GM21786 (cell line): ENCODE results near the gene PTPRT.

Source experiments
- ATAC-seq: cut with Tn5 transposase; IDR thresholded peaks from one replicate; pipeline ENCODE4 v1.9.1; 2021; ENCODE audit not compliant: unreplicated experiment

Gene PTPRT

DNA sequence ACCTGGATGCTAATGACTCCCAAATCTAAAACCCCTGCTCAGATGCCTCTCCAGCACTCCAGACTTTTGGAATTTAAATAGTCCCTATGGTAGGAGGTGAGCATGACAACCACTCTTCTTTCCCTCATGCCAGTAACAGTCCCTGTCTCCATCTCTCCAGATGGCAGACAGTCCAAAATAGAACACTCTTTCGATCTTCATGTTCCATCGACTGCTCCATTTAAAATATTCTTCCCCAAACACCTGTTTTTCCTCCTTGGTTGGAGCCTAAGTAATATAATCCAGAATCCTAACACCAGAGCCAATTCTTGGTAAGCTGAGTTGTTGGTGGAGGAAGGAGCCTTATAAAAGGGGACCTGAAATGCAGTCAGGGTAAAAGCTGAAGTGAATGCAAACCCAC, 848.1 kb downstream of the PTPRT start:
- ATAC-seq, result no peak

GRCh38 chr20:42340368-42340767, 849.3 kb downstream of the PTPRT start:
- ATAC-seq, result no peak

- ATAC-seq, result no peak
Observed at GRCh38 chr20:42338294-42339201, 851.2 kb downstream of the PTPRT start.

DNA sequence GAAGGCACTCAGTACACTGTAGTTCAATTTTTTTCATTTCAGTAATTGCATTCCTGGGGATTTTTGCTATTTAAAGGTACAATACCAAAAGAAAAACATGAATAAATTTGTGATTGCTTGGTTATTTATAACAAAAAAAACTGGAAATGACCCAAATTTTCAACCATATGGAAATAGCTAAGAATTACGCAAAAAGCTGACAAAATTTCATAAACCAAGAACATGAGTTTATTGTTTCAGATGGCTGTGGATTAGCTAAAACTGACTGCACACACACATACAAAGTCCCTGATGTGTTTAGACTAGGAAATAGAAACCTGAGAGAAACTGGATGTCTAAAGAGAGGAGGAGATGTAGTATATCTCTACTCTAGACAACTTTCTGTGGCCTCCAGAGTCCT, 853.1 kb downstream of the PTPRT start:
- no peak for ATAC-seq

- ATAC-seq, result no peak
Observed at GRCh38 chr20:42319252-42320013, 870.3 kb downstream of the PTPRT start.

GRCh38 chr20:42313704-42314103, 876.0 kb downstream of the PTPRT start:
- ATAC-seq, result no peak

DNA sequence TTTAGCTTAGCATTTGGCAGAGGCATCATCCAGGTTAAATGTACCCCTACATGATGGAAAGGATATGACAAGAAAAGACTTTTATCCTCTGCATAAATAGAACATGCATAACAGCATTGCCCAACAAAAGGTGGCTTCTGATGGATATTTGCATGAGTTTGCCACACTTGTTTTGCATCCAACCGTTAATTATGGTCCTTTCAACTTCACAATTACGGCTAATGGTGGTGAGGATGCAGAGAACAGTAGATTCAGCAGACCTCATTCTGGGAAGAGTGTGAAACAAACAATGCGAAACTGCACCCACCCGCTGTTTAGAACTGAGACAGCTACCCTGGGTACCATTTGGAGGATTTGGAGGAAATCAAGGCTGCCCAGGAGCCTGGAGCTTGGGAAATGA, 880.7 kb downstream of the PTPRT start:
- ATAC-seq, result no peak

DNA sequence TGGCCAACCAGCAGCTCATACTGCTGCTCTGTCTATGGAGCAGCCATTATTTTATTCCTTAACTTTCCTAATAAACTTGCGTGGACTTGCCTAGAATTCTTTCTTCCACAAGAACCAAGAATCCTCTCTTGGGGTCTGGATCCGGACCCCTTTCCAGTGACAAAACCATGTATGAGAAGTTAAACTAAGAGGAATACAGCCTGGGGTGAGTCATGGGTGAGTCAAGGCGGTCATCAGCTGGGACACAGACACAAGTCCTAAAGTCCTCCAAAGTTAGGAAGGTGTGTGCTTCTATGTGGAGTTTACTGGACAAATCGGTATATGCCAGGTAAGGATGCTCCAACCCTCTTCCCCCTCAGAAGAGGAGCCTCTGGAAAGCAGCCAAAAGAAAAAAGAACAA, 881.5 kb downstream of the PTPRT start:
- no peak for ATAC-seq

GRCh38 chr20:42295592-42295991, 894.1 kb downstream of the PTPRT start:
- ATAC-seq, result no peak

DNA sequence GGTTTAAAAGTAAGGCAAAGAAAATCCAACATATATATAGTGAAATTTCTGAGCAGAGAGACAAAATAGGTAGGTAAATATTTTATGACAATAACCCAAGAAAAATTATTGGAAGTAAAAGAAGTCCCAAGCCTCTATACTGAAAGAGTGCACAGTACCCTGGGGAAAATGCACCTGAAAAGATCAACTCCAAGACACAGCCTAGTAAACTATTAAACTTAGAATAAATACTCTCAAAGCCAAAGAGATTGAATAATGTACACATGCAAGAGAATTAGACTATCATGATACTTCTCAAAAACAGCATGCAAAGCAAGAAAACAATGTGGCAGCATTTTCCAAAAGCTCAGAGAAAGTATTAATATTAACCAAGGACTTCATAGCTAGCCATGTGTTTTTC, 894.7 kb downstream of the PTPRT start:
- ATAC-seq, result no peak

DNA sequence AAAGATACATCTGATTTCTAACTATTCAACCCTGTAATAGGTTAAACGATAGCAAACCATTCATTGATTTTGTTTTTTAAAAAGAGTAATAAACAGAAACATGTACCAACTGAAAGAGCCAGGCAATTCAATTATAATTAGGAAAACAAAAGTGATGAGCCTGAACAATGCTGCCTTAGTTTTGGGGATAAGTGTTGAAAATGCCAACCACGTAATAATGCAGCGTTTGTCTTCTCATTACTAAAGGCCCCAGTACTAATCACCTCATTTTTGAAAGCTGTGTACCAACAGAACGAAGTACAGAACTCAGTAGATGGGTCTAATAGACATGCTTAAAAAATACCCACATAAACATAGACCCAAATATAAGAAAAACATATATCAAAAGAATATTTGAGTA, 907.9 kb downstream of the PTPRT start:
- no peak for ATAC-seq

- ATAC-seq, result no peak
Observed at GRCh38 chr20:42276718-42277602, 912.7 kb downstream of the PTPRT start.

- no peak for ATAC-seq
Observed at GRCh38 chr20:42274986-42275385, 914.7 kb downstream of the PTPRT start.

DNA sequence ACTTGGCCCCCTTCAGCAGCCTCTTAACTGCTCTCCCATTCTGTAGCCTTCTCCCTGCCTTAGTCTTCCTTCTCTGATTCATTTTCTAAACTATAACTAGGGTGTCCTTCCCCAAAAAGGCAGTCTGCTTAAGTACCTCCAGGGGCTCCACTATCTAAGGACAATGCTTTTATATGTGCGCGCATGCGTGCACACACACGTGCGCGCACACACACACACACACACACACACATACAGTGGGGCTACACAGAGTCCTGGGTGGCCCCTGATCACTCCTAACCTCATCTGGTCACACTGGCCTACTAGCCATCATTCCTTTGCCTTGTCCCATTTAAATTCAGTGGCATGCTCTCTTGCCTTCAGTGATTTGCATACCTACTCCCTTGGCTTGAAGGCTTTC, 917.2 kb downstream of the PTPRT start:
- ATAC-seq, result no peak

GRCh38 chr20:42270539-42270938, 919.2 kb downstream of the PTPRT start:
- no peak for ATAC-seq

- ATAC-seq, result no peak
Observed at GRCh38 chr20:42267793-42268384, 921.8 kb downstream of the PTPRT start.

GRCh38 chr20:42261766-42262270, 927.9 kb downstream of the PTPRT start:
- no peak for ATAC-seq

DNA sequence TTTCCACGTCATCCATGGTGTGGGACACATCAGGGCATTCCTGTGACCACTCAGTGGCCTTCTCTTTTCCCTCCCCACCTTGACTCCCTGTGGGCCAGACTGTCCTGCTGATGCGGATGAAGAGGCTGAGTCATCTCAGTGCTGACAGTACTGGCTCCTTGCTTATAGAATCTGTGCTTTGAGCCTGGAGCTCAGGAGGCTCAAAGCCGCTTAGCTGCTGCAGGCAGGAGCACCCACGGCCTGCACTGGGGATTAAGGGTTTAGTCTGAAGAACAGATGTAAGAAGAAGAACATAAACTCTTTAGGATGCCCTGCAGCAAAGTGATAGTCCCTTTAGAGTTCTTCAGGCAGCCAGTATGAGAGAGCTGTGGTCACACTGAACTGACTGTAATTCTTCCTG, 929.5 kb downstream of the PTPRT start:
- ATAC-seq, result no peak

DNA sequence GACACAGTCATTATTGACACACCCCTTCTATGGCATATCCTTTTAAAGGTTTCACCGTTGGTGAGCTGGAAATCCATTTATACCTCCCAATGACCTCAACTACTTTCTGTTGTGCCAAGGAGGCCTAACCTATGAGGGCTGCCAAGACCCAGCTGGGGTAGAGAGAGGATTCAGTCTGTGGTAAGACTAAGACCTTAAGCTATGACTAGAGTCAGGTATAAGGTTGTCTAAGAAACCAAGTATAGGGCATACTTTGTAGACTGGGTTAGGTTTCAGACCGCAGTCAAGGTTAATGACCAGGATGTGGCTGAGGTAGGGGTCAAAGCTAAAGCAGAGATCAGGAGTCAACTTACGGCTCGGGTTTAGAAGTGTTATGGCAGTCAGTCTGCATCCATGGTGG, 930.3 kb downstream of the PTPRT start:
- no peak for ATAC-seq

DNA sequence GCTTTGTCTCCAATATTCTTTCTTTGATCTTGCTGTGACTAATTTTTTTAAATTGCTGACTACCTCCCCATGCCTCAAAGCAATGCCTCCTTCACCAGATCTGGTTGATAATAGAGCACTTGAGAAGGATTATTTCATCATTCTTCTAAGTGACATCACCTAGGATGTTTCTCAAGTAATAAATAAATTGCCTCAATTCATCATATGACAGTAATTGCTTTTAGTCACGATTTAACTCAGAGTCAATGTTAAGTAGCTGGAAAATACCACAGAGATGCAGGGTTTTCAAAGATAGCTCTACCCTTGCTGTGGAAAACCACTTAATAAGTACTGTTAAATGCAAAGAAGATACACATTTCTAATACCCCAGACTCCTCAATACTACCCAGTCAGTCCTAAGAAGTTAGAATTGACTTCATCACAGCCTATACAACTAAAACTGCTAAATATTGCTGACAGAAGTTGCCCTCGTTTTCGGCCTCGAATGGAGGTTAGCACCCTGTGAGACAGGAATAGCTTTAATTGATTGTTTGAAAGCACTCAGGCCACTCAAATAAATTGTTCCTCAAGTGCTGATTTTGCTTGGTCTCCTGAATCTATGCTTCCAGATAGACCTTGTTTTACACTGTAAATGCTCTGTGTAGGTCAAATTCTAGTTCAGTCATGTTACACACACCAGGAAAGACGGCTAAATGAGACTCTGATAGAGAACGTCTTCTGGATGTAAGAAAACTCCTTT, 931.0 kb downstream of the PTPRT start:
- no peak for ATAC-seq
